Measurements from ENCODE around the gene DZIP1. TPM values are rescaled to one million over a fixed set of nuclear protein-coding genes. Genes with fewer than 3 reads are reported as not detected.

The DZIP1 gene
- total and polyA plus RNA-seq, 2 of the 13 experiments (the other 11 are each of a cell fraction or from before 2014, with no cell fraction given) = 11.0 to 36.7 TPM

- TF ChIP-seq EED (CRISPR knock-in tag; IDR thresholded peaks at IDR 0.05) (no peak), ZNF75D (CRISPR knock-in tag; IDR thresholded peaks at IDR 0.05; ENCODE audit: borderline replicate concordance) (no peak), FOSL1 (CRISPR knock-in tag; IDR thresholded peaks at IDR 0.05; ENCODE audit: borderline replicate concordance) (no peak), EZH2 (conservative IDR thresholded peaks at IDR 0.05; ENCODE audit: low read depth, low read length) (no peak), ZNF790 (CRISPR knock-in tag; IDR thresholded peaks at IDR 0.05; ENCODE audit: borderline replicate concordance) (no peak), ZNF781 (CRISPR knock-in tag; IDR thresholded peaks at IDR 0.05; ENCODE audit: borderline replicate concordance, not compliant biosample characterization) (no peak), ZKSCAN8 (CRISPR knock-in tag; IDR thresholded peaks at IDR 0.05; ENCODE audit: borderline replicate concordance) (no peak), CBX2 (IDR thresholded peaks at IDR 0.05; ENCODE audit: low read depth, low read length) (no peak), CBX2 (CRISPR knock-in tag; IDR thresholded peaks at IDR 0.05; ENCODE audit: low read depth) (no peak), ZNF749 (CRISPR knock-in tag; IDR thresholded peaks at IDR 0.05; ENCODE audit: borderline replicate concordance) (no peak), ZNF703 (CRISPR knock-in tag; IDR thresholded peaks at IDR 0.05; ENCODE audit: borderline replicate concordance) (no peak), MEIS2 (CRISPR knock-in tag; IDR thresholded peaks at IDR 0.05) (no peak), ZNF367 (CRISPR knock-in tag; IDR thresholded peaks at IDR 0.05; ENCODE audit: borderline replicate concordance) (no peak; the same call in 1 of the 2 replicates), ZNF460 (CRISPR knock-in tag; IDR thresholded peaks at IDR 0.05; ENCODE audit: borderline replicate concordance) (no peak), ZNF180 (CRISPR knock-in tag; IDR thresholded peaks at IDR 0.05; ENCODE audit: borderline replicate concordance, low read depth) (no peak), ZNF224 (CRISPR knock-in tag; IDR thresholded peaks at IDR 0.05) (no peak), KLF9 (CRISPR knock-in tag; IDR thresholded peaks at IDR 0.05; ENCODE audit: low read depth) (no peak), ZNF136 (CRISPR knock-in tag; IDR thresholded peaks at IDR 0.05; ENCODE audit: low read depth) (no peak), ZBTB1 (CRISPR knock-in tag; IDR thresholded peaks at IDR 0.05; ENCODE audit: borderline replicate concordance) (no peak), ZSCAN31 (CRISPR knock-in tag; IDR thresholded peaks at IDR 0.05; ENCODE audit: low read depth) (no peak), MED1 (CRISPR knock-in tag; IDR thresholded peaks at IDR 0.05) (no peak)
- TF ChIP-seq, protein P1, sequence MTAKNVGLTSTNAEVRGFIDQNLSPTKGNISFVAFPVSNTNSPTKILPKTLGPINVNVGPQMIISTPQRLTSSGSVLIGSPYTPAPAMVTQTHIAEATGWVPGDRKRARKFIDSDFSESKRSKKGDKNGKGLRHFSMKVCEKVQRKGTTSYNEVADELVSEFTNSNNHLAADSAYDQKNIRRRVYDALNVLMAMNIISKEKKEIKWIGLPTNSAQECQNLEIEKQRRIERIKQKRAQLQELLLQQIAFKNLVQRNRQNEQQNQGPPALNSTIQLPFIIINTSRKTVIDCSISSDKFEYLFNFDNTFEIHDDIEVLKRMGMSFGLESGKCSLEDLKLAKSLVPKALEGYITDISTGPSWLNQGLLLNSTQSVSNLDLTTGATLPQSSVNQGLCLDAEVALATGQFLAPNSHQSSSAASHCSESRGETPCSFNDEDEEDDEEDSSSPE (CRISPR knock-in tag; IDR thresholded peaks at IDR 0.05) = no peak; the same call in none of the 2 replicates
These were observed 439 bp downstream of the DZIP1 start (continued) for GRCh38 chr13:95643936-95644598.

Data from HepG2 (cell line).